HG02852 (cell line): Measurements from ENCODE around the gene CCDC179.

Source experiments
- ATAC-seq: cut with Tn5 transposase; IDR thresholded peaks from one replicate; pipeline ENCODE4 v1.9.1; 2021; ENCODE audit warnings: mild to moderate bottlenecking, moderate library complexity; ENCODE audit not compliant: unreplicated experiment

Gene CCDC179

GRCh38 chr11:22808571-22809197 lies 51.6 kb downstream of the CCDC179 start:
- peak; percentile 29 for ATAC-seq

GRCh38 chr11:22807855-22808570 lies 52.3 kb downstream of the CCDC179 start:
- ATAC-seq: peak; percentile 95

GRCh38 chr11:22807391-22807790 lies 52.9 kb downstream of the CCDC179 start:
- ATAC-seq: no peak

GRCh38 chr11:22802861-22803260 lies 57.4 kb downstream of the CCDC179 start:
- no peak for ATAC-seq

GRCh38 chr11:22800482-22800881 lies 59.8 kb downstream of the CCDC179 start:
- ATAC-seq: no peak

- no peak for ATAC-seq
These were observed 61.4 kb downstream of the CCDC179 start for GRCh38 chr11:22798901-22799300.

- no peak for ATAC-seq
These were observed 63.2 kb downstream of the CCDC179 start for GRCh38 chr11:22797047-22797446.
